Parathyroid adenoma (tissue), 2 donors: Measurements from ENCODE around the gene PRKAB2.
"Not testable (repeated sequence)": the region's sequence is repeated elsewhere in the genome, so short reads cannot be mapped to it uniquely, and the experiment has no call there.

ENCODE experiments used
- H2AFZ ChIP-seq: fragments of 300-600 bp; sonication (generic); one replicate; pipeline ENCODE4 v1.7.0; 2017; ENCODE audit warnings: antibody characterized with exemption, mild to moderate bottlenecking
- H3K27ac ChIP-seq: fragments of 300-600 bp; sonication (generic); one replicate; pipeline ENCODE4 v1.7.0; 2017
- H3K27me3 ChIP-seq: fragments of 300-600 bp; sonication (generic); one replicate; pipeline ENCODE4 v1.7.0; 2017; ENCODE audit warnings: low read length; ENCODE audit not compliant: control insufficient read depth, insufficient read depth
- H3K36me3 ChIP-seq: fragments of 300-600 bp; sonication (generic); one replicate; pipeline ENCODE4 v1.7.0; 2017; ENCODE audit warnings: low read length; ENCODE audit not compliant: control insufficient read depth, insufficient read depth
- H3K4me1 ChIP-seq: fragments of 300-600 bp; sonication (generic); one replicate; pipeline ENCODE4 v1.7.0; 2017; ENCODE audit warnings: control low read depth
- H3K4me2 ChIP-seq: fragments of 300-600 bp; sonication (generic); one replicate; pipeline ENCODE4 v1.7.0; 2017; ENCODE audit warnings: low read length
- H3K4me3 ChIP-seq: fragments of 300-600 bp; sonication (generic); one replicate; pipeline ENCODE4 v1.7.0; 2017; ENCODE audit warnings: low read depth, low read length
- H3K79me2 ChIP-seq: fragments of 300-600 bp; sonication (generic); one replicate; pipeline ENCODE4 v1.7.0; 2017; ENCODE audit warnings: control low read depth
- H3K9ac ChIP-seq: fragments of 300-600 bp; sonication (generic); one replicate; pipeline ENCODE4 v1.7.0; 2017; ENCODE audit warnings: mild to moderate bottlenecking
- H3K9me3 ChIP-seq: fragments of 300-600 bp; sonication (generic); one replicate; pipeline ENCODE4 v1.7.0; 2017; ENCODE audit warnings: low read length; ENCODE audit not compliant: control insufficient read depth
- TF ChIP-seq, protein P1 (sequence below): fragments of 300-600 bp; sonication (generic); IDR thresholded peaks from one replicate; pipeline ENCODE4 v1.7.0; 2017; ENCODE audit warnings: antibody characterized with exemption, mild to moderate bottlenecking
- donor health status: primary hyperparathyroidism.

Gene PRKAB2

DNA sequence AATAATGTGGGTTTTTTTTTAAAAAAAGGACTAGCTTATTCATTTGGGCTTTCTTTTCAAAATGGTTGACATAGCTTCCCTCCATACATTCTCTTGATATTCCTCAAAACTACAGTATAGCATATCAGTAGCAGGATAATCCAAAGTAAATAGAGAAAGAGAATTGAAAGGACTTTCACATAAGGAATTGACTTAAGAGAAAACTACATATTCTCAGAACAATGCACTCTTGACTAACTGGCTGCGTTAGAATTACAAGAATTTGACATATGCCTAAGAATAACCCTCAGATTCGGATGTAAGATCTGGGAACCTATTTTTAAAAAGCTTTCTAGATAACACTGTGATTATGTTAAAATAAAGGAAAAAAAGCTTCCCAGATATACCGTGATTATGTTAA is 3.1 kb downstream of the PRKAB2 start:
- Histone ChIP-seq H3K36me3 (no peaks in the 10 kb centered on the region), H2AFZ (no peak overlapping the region), H3K4me3 (no peak overlapping the region), H3K9ac (no peak overlapping the region), H3K4me1 (peaks cover 6% of the 10 kb centered on the region), H3K27ac (no peak overlapping the region), H3K79me2 (peaks cover 15% of the 10 kb centered on the region), H3K4me2 (peak overlapping the region; percentile 80), H3K27me3 (no peaks in the 10 kb centered on the region), H3K9me3 (no peaks in the 10 kb centered on the region)
- TF ChIP-seq, protein P1, sequence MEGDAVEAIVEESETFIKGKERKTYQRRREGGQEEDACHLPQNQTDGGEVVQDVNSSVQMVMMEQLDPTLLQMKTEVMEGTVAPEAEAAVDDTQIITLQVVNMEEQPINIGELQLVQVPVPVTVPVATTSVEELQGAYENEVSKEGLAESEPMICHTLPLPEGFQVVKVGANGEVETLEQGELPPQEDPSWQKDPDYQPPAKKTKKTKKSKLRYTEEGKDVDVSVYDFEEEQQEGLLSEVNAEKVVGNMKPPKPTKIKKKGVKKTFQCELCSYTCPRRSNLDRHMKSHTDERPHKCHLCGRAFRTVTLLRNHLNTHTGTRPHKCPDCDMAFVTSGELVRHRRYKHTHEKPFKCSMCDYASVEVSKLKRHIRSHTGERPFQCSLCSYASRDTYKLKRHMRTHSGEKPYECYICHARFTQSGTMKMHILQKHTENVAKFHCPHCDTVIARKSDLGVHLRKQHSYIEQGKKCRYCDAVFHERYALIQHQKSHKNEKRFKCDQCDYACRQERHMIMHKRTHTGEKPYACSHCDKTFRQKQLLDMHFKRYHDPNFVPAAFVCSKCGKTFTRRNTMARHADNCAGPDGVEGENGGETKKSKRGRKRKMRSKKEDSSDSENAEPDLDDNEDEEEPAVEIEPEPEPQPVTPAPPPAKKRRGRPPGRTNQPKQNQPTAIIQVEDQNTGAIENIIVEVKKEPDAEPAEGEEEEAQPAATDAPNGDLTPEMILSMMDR = no peak

DNA sequence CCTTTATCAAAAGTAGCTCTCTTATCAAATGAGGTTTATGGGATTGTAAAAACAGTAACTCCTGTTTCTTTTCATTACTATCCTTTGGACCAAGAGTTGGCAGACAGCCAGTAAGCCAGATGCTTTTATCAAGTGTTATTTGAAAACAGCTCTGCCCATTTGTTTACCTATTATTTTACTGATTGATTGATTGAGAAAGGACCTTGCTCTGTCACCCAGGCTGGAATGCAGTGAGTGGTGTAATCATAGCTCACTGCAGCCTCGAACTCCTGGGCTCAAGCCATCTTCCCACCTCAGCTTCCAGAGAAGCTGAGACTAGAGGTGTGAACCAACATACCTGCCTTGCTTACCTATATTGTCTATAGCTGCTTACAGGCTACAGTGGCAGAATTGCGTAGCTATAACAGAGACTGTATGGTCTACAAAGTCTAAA is 3.6 kb downstream of the PRKAB2 start:
- H3K4me2 ChIP-seq = peak overlapping the region; percentile 0
- no peak overlapping the region for H2AFZ ChIP-seq
- no peaks in the 10 kb centered on the region for H3K9me3 ChIP-seq
- H3K79me2 ChIP-seq = peaks cover 15% of the 10 kb centered on the region
- TF ChIP-seq, protein P1 = no peak
- H3K4me3 ChIP-seq = no peak overlapping the region
- no peak overlapping the region for H3K27ac ChIP-seq
- no peak overlapping the region for H3K9ac ChIP-seq
- H3K4me1 ChIP-seq = peaks cover 6% of the 10 kb centered on the region
- H3K36me3 ChIP-seq = no peaks in the 10 kb centered on the region
- H3K27me3 ChIP-seq = no peaks in the 10 kb centered on the region

DNA sequence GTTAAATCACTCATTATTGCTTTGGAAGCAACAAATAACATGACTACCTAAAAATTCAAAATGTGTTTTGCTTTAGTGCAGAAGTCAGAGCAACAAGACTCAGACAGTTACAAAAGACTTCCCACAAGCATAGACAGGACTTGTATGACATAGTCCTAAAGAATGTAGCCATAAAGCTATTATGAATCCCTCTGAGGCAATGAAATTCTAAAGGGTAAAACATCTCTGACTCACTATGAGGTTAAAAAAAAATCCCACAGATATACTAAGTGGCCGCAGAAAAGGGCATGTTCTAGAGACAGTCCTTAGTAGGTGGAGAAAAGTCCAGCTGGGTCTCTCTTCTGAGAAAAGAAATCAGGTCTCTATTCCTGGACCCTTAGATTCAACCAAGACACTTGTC is 4.9 kb downstream of the PRKAB2 start:
- no peaks in the 10 kb centered on the region for H3K27me3 ChIP-seq
- TF ChIP-seq, protein P1 = no peak
- no peak overlapping the region for H2AFZ ChIP-seq
- no peak overlapping the region for H3K27ac ChIP-seq
- no peak overlapping the region for H3K9ac ChIP-seq
- no peaks in the 10 kb centered on the region for H3K4me1 ChIP-seq
- no peaks in the 10 kb centered on the region for H3K36me3 ChIP-seq
- no peaks in the 10 kb centered on the region for H3K9me3 ChIP-seq
- H3K79me2 ChIP-seq = peaks cover 18% of the 10 kb centered on the region
- H3K4me3 ChIP-seq = no peak overlapping the region
- H3K4me2 ChIP-seq = no peak overlapping the region

DNA sequence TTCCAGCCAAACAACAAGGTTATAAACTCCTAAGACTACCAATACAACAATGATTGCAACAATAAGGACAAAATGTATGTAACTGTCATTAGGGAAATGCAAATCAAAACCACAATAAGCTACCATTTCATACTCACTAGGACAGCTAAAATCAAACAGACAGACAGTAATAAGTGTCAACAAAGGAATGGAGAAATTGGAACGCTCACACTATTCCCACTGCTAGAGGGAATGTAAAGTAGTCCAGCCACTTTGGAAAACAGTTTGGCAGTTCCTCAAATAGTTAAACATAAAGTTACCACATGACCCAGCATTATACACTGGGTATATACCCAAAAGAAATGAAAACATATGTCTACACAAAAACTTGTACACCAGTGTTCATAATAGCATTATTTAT is 9.3 kb downstream of the PRKAB2 start:
- Histone ChIP-seq H3K36me3 (no peaks in the 10 kb centered on the region), H2AFZ (no peak overlapping the region), H3K79me2 (peaks cover 11% of the 10 kb centered on the region), H3K4me3 (no peak overlapping the region), H3K27ac (no peak overlapping the region), H3K4me2 (no peak overlapping the region), H3K9ac (no peak overlapping the region), H3K27me3 (no peaks in the 10 kb centered on the region), H3K4me1 (no peaks in the 10 kb centered on the region), H3K9me3 (no peaks in the 10 kb centered on the region)
- TF ChIP-seq, protein P1 = no peak

DNA sequence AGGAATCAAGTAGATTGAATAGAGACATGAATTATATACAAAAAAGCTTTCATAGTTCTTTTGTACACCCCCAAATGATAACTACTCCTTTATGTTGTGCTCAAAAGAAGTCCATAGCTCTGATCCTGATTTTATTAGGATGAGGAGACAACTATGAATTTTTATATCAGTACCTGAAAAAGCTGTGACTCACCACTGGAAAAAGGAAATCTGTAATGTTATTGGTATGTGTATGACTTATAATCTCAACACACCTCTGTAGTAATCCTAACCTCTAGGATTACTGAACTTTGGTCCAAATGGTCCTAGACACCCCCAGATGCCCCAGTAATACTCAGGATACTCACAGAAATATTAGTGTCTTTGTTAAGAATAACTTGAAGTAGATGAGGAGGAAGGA is 10.2 kb downstream of the PRKAB2 start:
- Histone ChIP-seq H3K27me3 (no peaks in the 10 kb centered on the region), H3K4me2 (no peak overlapping the region), H3K9me3 (no peaks in the 10 kb centered on the region), H3K27ac (no peak overlapping the region), H3K9ac (no peak overlapping the region), H2AFZ (no peak overlapping the region), H3K36me3 (no peaks in the 10 kb centered on the region), H3K79me2 (peaks cover 9% of the 10 kb centered on the region), H3K4me3 (no peak overlapping the region), H3K4me1 (no peaks in the 10 kb centered on the region)
- TF ChIP-seq, protein P1 = no peak

DNA sequence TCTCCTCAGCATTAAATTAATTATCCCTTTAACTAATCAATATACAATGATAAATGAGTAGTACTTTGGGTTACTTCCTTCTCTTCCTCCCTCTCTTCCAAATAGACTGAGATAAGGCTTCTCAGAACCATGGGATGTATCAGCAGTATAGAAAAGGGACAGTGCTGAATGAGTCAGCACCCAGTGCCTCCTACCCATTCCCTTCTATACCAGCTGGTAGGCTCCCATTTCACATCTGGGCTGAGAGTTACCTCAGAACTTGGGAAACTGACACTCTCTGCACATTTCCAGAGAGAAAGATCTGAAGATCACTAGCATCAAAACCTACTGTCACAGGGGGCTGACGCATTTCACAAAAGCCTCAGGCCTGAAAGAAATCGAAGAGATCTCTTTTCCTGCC is 15.2 kb downstream of the PRKAB2 start:
- H2AFZ ChIP-seq, H3K79me2 ChIP-seq, H3K4me3 ChIP-seq, H3K36me3 ChIP-seq, H3K27ac ChIP-seq, H3K27me3 ChIP-seq, H3K9me3 ChIP-seq, H3K4me1 ChIP-seq, H3K9ac ChIP-seq, H3K4me2 ChIP-seq: not testable (repeated sequence)
